ENCODE data around the gene PADI3.

The PADI3 gene

GRCh38 chr1:17248781-17249180, at the start of gene PADI3:
Gene PADI3, plus strand, starts transcription at chr1:17249098. Its CDS starts 40 bp downstream, at chr1:17249138.
- DNase-seq: no peak

GRCh38 chr1:17199267-17200044, 49.4 kb upstream of the PADI3 start:
- DNase-seq: no peak

DNA sequence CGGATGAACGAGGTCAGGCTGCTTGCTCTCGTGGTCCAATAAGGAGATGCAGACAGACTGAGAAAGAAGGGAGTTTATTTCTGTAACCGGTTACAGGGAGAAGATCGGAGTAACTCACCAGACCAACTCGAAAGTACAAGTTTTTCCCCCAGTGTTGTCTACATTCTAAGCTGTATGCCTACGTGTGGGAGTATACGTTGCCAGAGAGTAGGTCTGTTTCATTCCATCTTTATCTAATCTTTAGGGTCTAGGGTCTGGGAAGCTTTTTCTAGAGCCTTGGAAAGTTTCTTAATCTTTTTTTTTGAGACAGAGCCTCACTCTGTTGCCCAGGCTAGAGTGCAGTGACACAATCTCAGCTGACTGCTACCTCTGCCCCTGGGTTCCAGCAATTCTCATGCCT, 48.7 kb upstream of the PADI3 start:
- DNase-seq: no peak

GRCh38 chr1:17200756-17201155, 48.1 kb upstream of the PADI3 start:
- no peak for DNase-seq

GRCh38 chr1:17201201-17202021, 47.5 kb upstream of the PADI3 start:
- no peak for DNase-seq

- DNase-seq: no peak
Measured at GRCh38 chr1:17204546-17205440, 44.1 kb upstream of the PADI3 start, which contains the start of gene PADI1. Gene PADI1, plus strand, starts transcription at chr1:17205128. Its CDS starts 90 bp downstream, at chr1:17205218.

- DNase-seq: no peak
Measured at GRCh38 chr1:17205652-17206051, 43.2 kb upstream of the PADI3 start.

DNA sequence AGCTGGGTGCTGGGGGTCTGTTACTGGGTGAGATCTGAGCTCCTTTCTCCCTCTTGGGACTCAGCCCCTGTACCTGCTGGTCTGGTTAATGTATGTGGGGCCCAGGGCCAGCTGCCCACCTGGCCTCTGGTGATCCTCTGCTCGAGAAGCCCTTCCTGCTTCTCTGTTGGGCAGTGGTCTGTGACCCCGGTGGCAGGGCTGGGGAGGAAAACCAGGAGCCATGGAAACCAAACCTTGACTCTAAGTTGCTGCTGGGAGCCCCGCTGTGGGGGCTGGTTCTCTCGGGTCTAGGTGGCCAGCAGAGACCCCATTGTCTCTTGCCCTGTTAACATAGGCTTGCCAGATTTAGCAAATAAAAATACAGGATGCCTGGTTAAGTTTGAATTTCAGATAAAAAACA, 42.7 kb upstream of the PADI3 start:
- DNase-seq: no peak

GRCh38 chr1:17207046-17207445, 41.9 kb upstream of the PADI3 start:
- DNase-seq: no peak

- no peak for DNase-seq
Measured at GRCh38 chr1:17207540-17207939, 41.4 kb upstream of the PADI3 start.

- no peak for DNase-seq
Measured at GRCh38 chr1:17207966-17208418, 40.9 kb upstream of the PADI3 start.

- DNase-seq: no peak
Measured at GRCh38 chr1:17208546-17208945, 40.4 kb upstream of the PADI3 start.

GRCh38 chr1:17209430-17209829, 39.5 kb upstream of the PADI3 start:
- no peak for DNase-seq

DNA sequence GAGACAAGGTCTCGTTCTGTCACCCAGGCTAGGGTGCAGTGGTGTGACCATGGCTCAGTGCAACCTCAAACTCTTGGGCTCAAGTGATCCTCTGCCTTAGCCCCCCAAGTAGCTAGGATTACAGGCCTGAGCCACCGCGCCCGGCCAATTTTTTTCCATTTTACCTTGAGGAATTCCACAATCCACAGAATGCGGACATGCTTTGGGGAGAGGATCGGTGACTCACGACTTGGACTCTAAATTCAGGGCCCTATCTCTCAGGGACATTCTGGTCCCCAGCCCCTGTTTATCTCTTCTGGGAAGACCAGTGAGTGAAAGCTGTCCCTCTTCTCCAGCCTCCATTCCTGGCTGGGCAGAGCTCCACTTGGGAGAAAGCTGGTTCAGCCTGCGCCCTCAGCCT, 38.7 kb upstream of the PADI3 start:
- no peak for DNase-seq

- DNase-seq: no peak
Measured at GRCh38 chr1:17211377-17211776, 37.5 kb upstream of the PADI3 start.

DNA sequence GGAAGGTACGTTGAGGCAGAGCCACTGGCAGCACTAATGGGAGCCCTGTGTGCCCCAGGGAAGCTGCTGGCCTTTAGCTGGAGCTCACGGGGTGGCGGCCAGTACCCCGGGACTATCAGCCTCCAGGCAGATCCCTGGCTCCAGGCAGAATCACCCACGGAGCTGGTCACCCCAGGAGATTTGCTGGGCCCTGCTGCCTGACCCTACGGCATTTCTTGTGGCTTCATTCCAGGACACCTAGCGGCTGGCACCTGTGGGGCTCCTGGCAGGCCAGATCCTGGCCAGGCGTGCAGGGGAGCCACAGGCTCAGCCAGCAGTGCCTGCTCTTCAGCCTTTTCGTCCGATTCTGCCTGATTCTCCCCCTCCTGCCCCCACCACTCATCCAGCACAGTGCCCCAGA, 36.9 kb upstream of the PADI3 start:
- DNase-seq: no peak

GRCh38 chr1:17212487-17213121, 36.3 kb upstream of the PADI3 start:
- DNase-seq: no peak

GRCh38 chr1:17213148-17213781, 35.6 kb upstream of the PADI3 start:
- DNase-seq: no peak

DNA sequence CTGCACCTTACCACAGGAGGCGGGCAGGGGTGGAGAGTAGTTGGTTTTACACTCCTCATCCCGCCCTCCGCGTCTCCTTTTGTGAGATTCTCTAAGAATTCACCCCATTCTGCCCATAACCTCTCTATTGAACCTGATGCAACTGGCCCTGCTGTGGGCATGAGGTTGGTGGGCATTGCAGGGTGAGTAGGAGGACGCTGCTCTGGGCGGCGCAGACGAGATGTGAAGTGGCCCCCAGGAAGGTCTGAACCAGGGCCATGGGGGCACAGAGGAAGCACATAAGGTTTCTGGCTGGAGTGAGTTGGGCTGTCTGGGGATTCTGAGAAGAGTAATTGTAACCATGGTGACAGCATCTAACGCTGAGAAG, 35.1 kb upstream of the PADI3 start:
- no peak for DNase-seq

DNA sequence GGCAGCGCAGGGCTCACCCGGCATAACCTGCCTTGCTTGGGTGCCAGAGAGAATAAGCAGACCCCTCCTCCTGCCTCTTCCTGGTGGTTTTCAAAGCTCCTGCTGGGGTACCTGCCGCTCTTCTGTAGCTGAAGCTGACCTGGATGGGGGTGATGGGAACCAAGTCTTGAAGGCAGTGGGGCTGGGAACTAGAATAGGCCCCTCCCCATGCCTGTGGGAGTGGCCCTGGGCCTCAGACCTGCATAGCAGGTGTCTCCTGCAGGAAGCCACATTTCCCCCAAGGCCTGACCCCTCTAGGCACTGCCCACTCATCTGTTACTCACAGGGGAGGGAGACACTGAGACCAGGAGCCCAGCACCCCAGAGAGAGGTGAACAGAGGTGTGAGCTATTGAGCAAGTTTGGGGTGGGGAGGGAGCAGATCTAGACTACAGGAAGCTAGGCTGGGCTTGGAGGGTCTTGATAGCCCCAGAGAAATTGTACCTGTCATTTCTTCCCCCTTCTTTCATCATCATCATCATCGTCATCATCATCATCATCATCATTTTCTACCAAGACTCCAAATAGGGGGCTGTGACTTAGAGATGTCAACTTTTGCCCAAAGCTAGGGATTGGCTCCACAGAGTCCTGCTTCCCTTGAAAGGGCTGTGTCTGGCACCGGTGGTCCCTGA, 33.9 kb upstream of the PADI3 start:
- no peak for DNase-seq

GRCh38 chr1:17215545-17215890, 33.4 kb upstream of the PADI3 start:
- no peak for DNase-seq

GRCh38 chr1:17216078-17216477, 32.8 kb upstream of the PADI3 start:
- DNase-seq: no peak
